Activated gamma-delta T cell treated with Interleukin-2 at 50 U/mL for 16 hours (primary cell): ENCODE measurements around the gene SPECC1L.
"Not testable (repeated sequence)": the region's sequence is repeated elsewhere in the genome, so short reads cannot be mapped to it uniquely, and the experiment has no call there.

ENCODE experiments used
- DNase-seq: peaks from one replicate; pipeline ENCODE4 v3.0.0-alpha.2; 2020

SPECC1L gene

GRCh38 chr22:24270556-24271385, at the start of gene SPECC1L:
SPECC1L (plus strand) TSS chr22:24270831; CDS start chr22:24302232, 31,401 bp downstream.
- DNase-seq = peak; percentile 88

GRCh38 chr22:24224468-24224867, 46.2 kb upstream of the SPECC1L start:
- no peak for DNase-seq

DNA sequence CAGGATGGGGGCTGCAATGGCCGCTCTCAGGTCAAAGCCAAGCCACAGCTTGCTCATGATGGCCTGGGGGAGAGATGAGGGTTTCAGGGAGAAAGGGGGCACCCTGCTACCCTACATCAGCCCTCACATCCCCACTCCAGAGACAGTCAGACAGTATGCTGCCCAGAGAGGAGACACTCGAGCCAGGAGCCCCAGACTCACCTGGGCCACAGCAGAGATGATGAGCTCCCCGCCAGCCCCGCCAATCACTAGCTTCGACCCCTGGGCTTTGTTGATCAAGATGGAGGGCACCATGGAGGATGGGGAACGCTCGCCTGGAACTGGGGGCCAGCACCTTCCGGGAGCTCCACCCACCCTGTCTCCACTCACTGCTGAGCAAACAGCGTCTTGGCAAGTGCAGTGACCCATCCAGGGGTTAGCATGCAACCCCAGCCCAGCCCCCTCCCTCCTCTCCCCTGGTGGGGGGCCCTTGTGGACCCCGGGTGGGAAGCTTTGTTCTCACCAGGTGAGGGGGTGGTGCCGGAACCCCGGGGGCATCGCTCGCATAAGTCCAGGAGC, 45.5 kb upstream of the SPECC1L start:
- no peak for DNase-seq

GRCh38 chr22:24225951-24226350, 44.7 kb upstream of the SPECC1L start:
- DNase-seq = no peak

- DNase-seq = peak; percentile 69
Observed at GRCh38 chr22:24230911-24231656, 39.5 kb upstream of the SPECC1L start.

- DNase-seq = no peak
Observed at GRCh38 chr22:24231706-24232105, 38.9 kb upstream of the SPECC1L start.

DNA sequence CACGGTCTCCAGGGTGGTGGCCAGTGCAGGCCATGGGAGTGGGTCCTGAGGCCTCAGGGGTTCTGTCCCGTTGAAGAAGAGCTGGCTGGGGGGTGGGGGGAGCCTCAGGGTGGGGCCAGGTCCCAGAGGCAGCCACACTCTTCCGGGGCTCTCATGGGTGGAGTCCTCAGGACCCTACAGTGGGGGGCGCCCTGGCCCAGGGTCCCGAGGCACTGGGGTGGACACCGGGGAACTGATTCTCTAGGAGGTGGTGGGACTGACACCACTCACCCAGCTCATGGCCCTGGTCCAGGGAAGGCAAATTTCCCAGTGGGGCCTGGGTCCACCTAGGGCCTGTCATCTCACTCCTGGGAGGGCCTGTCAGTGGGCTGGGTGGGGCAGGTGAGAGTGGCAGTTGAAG, 38.5 kb upstream of the SPECC1L start:
- no peak for DNase-seq

- DNase-seq = no peak
Observed at GRCh38 chr22:24232725-24233124, 37.9 kb upstream of the SPECC1L start.

DNA sequence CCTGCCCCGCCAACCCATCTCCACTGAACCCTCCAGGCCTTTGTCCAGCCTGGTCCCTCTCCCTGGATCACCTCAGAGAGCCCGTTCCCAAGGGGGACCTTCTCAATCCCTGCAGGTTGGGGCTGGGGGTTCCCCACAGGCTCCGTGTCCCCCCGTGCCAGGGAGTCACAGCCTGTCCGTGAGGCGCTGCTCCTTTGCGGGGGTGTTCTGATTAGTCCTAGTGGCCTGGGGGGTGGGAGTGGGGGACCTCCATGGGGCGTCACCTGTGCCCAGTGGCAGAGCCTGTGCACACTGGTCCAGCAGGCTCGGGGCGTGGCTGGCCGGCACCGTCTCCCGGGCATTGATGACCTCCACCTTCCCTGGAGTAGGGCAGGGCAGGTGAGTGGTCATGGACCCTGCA, 37.4 kb upstream of the SPECC1L start:
- DNase-seq = no peak

GRCh38 chr22:24233816-24234215, 36.8 kb upstream of the SPECC1L start:
- DNase-seq = no peak

DNA sequence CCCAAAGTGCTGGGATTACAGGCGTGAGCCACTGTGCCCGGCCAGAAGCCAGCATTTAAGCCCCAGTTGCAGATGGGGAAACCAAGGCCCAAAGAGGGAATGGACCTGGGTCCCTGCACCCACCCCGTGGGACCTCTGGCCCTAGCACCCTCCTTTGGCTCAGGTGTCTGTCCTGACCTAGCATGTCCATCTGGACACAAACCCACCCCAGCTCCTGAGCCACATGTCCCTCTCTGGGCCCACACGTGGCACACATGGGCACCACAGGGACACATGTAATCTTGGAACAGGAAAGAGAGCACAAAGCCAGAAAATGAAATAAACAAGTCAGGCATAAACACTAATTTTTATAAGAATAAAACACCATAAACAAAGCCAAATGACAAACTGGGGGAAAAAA, 35.3 kb upstream of the SPECC1L start:
- DNase-seq = no peak

DNA sequence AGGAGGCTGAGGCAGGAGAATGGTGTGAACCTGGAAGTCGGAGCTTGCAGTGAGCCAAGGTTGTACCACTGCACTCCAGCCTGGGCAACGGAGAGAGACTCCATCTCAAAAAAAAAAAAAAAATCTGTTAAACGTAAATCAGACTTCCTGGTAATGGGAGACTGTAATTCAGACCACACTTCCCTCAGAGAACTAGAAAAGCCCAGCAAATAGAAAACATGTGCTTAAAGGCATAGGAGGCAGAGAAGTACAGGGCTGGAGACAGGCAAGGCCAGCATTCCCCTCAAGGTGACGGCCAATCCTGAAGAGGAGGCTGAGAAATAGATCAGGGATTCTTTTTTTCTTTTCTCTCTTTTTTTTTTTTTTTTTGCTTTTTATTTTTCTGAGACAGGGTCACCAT, 34.0 kb upstream of the SPECC1L start:
- no peak for DNase-seq

- not testable (repeated sequence) for DNase-seq
Observed at GRCh38 chr22:24238101-24238694, 32.4 kb upstream of the SPECC1L start.

DNA sequence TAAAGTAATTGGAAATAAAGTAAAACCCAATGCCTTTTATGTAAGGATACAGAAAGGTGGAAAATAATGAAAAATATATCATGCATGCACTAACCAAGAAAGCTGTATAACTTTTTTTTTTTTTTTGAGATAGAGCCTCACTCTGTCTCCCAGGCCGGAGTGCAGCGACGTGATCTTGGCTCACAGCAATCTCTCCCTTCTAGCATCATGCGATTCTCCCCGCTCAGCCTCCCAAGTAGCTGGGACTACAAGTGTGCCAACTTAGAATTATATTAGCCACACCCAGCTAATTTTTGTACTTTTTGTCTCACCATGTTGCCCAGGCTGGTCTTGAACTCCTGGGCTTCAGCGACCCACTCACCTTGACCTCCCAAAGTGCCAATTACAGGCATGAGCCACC, 30.2 kb upstream of the SPECC1L start:
- DNase-seq = no peak

- not testable (repeated sequence) for DNase-seq
Observed at GRCh38 chr22:24240985-24241692, 29.5 kb upstream of the SPECC1L start.

- DNase-seq = not testable (repeated sequence)
Observed at GRCh38 chr22:24243417-24243816, 27.2 kb upstream of the SPECC1L start.

- DNase-seq = no peak
Observed at GRCh38 chr22:24244144-24244787, 26.4 kb upstream of the SPECC1L start.

- DNase-seq = not testable (repeated sequence)
Observed at GRCh38 chr22:24245030-24245431, 25.6 kb upstream of the SPECC1L start, which contains the start of gene GGT5. GGT5 (minus strand) TSS chr22:24245082; CDS start chr22:24244725, 357 bp downstream.

DNA sequence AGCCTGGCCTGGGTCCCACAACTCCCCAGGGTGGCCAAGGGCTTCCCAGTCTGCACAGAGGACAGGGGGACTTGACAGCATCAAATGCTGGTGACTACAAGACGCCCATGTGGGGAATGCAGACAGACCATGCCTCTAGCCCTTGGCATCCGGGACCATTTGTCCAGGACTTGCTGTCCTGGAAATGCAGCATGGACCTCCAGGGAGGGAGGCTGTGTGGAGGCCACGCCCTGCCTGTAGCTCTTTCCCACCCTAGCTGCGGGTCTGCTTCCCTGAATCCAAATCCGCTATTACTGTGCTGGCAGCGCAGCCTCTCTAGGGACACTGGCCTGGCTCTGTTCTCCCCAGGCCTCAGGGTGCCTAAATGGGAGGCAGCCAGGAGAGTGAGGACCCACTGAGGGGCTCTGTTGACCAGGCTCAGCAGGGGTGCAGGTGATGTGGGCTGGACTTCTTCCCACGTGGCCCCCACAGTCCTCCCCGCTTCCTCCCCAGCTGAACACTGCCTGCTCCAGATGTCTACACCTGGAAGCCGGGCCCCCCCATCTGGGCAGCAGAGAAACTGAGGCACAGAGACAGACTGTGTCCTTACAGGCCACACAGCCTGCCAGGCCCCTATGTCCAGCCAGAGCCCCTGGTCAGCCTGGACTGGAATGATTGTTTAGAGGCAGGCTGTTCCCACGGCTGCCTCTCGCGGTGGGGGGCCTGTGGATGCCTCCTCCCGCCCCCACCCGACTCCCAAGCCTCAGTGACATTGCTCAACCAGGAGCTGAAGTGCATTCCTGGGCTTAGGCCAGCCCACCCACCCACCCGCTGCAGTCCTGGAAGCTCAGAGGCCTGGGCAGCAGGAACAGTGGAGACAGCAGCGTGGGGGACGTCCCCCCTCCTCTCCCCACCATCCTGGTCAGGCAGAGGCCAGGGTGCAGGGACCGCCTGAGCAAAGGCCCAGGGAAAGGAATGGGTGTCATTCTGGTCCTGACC, 24.8 kb upstream of the SPECC1L start:
- DNase-seq = not testable (repeated sequence)

DNA sequence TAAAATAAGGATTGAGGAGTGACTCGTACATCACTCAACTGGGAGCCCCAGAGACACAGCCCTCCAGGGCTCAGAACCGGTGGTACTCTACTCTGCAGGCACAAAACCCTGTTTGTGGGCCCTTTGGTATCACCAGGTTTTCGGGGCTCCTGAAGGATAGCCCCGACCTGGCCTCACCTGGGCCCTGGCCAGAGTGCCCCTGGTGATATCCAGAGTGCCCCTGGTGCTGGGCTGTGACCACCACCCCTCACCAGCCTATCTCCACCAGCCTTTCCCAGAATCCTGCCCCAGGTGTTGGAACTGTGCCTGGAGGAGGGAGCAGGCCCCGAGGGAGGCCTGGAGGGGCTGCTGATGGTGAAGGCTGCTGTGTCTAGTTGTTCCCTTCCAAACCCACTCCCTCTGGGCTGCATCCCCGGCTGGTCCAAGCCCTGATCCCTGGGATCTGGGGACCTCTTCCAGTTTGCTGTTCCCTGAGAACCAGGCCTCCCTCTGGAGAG, 23.6 kb upstream of the SPECC1L start:
- no peak for DNase-seq
